HG03196 (cell line): ENCODE data around the gene AGMO.

Source experiments
- ATAC-seq: cut with Tn5 transposase; IDR thresholded peaks from one replicate; pipeline ENCODE4 v1.9.1; 2021; ENCODE audit not compliant: unreplicated experiment

The AGMO gene

DNA sequence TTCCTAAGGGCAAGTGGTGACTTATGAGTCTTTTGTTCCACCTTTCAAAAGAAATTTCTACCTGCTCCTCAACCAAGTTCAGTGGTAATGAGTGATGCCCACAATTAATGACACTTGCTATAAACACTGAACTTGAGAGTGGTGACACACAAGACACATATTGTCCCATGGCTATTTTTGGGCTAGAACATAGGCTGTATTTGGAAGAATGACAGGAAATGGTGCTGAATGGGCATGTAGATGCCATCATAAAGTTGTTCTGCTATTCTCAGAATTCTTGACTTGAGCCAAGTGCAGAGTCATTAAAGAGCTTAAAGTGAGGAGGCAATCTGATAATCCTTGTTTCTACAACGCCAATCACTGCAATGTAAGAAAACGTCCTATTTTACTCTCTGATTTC is 313.3 kb downstream of the AGMO start:
- ATAC-seq, result no peak

- ATAC-seq, result no peak
These were observed 316.0 kb downstream of the AGMO start for GRCh38 chr7:15245831-15246230.

DNA sequence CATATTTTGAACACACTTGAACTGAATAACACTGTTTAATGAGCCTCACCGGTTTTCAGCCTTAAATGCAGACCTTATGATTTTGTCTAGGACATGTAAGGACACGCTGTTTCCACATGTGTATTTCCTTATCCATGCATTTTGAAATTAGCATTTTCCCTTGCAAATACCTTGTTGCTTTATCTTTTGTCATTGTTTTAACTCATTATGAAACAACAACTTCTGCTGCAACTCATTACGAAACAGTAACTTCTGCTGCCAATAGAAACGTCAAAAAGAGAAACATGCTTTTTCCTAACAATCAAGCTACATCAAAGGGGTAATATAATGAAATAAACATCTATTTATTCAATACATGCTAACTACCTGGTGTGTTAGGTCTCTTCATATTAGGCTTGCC is 322.0 kb downstream of the AGMO start:
- ATAC-seq, result no peak

DNA sequence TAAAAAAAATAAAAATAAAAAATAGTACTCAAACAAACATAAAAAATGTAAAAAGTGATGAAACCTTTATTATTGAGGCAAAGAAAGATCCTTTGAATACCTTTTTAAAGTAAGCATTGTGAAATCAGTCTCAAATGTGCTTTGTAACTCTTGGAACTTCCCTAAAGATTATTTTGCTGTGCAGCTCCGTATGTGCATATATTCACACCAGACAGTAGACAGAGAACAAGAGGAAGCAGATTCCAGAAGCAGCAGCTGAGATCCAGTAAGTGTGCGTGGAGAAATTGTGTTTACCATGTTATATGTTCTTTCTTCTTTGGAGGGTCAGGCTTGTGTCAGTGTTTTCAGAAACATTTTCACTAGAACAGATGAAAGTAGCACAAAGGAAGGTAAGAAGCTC is 324.9 kb downstream of the AGMO start:
- no peak for ATAC-seq

DNA sequence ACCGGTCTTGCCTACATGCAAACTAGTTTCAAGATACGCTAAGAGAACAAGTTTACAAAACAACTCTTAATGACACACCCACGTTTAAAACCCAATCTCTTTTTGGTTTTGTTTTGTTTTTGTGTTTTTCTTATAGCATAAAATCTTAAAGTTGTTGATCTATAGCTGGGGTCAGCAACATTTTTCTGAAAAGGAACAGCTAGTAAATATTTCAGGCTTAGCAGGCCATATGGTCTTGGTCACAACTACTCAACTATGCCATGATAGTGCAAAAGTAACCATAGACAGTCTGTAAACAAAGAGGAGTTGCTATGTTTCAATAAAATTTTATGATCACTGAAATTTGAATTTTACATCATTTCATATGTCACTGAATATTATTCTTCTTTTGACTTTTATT is 327.4 kb downstream of the AGMO start:
- no peak for ATAC-seq

GRCh38 chr7:15228831-15229230 is 333.0 kb downstream of the AGMO start:
- ATAC-seq, result no peak

GRCh38 chr7:15225981-15226380 is 335.8 kb downstream of the AGMO start:
- no peak for ATAC-seq

DNA sequence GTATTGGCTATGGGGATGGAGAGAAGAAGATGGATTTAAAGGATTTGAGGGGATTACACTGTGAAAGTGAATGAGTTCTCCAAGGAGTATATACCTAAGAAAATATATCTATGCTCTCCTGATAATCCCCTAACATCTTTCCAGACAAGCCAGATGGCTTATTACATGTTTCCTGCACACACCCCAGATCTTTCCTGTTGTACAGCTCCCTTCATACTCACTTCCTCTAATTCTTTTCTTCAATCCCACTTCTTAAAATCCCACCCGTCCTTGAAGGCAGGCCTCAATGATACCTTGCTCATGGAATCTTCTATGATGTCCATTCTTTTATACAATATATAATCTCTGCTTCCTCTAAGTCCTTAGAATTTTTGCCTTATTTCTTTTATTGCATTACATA is 342.1 kb downstream of the AGMO start:
- no peak for ATAC-seq

- no peak for ATAC-seq
These were observed 343.6 kb downstream of the AGMO start for GRCh38 chr7:15218261-15218660.

DNA sequence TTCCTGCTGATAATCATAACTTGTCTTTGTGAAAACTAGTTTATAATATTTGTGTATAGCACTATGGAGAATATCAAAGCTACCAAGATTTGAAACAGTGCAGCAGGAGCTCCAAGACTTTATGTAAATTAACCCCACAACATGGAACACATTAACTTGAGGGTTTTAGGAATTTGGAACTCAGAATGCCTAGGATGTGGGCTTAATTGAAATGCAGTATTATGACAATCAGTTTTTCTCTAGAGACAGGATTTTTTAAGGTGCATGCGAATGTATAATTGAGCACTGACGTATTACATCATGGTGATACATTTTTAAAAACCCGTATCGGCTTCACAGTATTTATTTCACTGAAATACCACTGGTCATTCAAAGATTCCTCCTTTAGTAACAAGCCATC is 346.2 kb downstream of the AGMO start:
- no peak for ATAC-seq

GRCh38 chr7:15214976-15215375 is 346.8 kb downstream of the AGMO start:
- no peak for ATAC-seq

GRCh38 chr7:15213093-15213492 is 348.7 kb downstream of the AGMO start:
- ATAC-seq, result no peak

GRCh38 chr7:15209429-15209828 is 352.4 kb downstream of the AGMO start:
- no peak for ATAC-seq

- ATAC-seq, result no peak
These were observed 357.4 kb downstream of the AGMO start for GRCh38 chr7:15204421-15204820.

- ATAC-seq, result no peak
These were observed 362.3 kb downstream of the AGMO start for GRCh38 chr7:15199482-15199881.

DNA sequence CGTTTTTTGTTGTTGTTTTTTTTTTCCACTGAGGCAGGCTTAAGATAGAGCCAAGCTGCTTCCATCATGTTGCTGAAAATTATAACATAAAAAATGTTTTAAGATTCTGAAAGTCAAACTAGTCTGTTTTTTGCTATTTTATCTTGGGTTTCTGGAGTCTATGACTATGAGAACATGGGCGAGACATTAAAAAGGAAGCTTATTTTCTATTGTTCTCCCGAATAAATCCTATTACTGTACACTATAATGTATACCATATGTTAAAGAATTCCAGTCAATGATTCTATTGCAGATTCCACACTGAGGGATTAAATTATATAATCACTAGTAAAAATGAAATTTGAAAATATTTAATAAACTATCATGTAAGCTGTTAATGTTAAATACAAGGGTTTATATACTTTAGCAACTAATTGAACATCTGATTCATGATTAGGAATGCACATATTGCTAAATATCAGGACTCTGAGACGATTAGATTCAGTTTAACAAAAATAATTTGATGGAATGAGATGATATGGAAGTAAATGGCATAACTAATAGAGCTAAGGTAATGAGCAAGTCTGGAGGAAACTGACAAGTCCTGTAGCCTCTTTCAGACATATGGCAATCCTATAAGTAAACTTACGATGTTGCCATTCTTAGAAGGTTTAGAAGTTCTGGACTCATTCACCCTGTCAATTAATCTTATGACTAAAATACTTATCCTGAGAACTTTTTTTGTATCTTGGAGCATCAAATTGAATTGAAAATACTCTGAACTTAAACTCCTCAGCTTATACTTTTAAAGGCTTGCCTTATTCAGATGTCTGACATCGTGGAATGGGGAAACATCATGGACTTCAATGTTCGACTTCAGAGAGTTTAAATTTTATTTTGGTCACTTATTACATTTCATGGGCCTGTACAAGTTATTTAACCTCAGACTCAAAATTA is 364.5 kb downstream of the AGMO start:
- no peak for ATAC-seq

GRCh38 chr7:15178065-15178464 is 383.8 kb downstream of the AGMO start:
- ATAC-seq, result no peak

DNA sequence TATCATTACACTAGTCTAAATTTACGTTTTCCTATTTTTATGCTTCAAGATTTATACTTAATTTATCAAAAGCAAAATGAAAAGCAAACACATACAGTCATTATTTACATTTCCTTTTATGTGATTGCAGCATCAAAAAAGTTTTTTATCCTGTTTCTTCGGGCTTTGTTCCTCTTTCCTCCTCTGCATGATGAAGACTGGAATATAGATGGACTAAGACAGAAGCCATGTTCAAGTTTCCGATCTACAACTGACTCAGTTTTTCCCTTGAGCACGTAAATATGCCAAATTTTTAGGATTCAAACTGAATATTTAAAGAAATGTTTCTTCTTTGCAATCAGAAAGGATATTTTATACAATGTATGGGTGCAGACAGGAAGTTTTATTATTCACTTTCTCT is 385.7 kb downstream of the AGMO start:
- ATAC-seq, result no peak

GRCh38 chr7:15175152-15175551 is 386.7 kb downstream of the AGMO start:
- no peak for ATAC-seq

GRCh38 chr7:15174485-15174884 is 387.3 kb downstream of the AGMO start:
- no peak for ATAC-seq

- no peak for ATAC-seq
These were observed 393.3 kb downstream of the AGMO start for GRCh38 chr7:15168489-15168888.

DNA sequence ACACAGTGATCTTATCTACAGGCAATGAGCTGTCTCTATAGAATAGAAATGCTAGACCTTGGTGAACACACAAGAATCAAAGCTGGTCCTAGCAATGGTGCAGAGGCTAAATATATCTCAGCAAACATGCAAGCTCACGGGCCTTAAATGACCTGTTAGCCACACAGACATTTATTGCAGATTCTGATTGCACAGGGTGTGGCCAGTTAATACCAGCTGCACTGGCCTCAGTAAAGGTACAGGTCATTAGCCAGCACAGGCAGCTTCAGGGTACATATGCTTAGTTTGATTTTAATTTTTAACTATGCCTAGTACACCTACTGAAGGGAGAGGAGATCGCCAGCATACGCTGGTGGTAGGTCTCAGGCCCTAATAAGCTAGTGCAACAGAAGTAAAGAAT is 393.9 kb downstream of the AGMO start:
- no peak for ATAC-seq

- ATAC-seq, result no peak
These were observed 395.2 kb downstream of the AGMO start for GRCh38 chr7:15166620-15167019.
